ENCODE data around the gene DLX4.

The DLX4 gene

DNA sequence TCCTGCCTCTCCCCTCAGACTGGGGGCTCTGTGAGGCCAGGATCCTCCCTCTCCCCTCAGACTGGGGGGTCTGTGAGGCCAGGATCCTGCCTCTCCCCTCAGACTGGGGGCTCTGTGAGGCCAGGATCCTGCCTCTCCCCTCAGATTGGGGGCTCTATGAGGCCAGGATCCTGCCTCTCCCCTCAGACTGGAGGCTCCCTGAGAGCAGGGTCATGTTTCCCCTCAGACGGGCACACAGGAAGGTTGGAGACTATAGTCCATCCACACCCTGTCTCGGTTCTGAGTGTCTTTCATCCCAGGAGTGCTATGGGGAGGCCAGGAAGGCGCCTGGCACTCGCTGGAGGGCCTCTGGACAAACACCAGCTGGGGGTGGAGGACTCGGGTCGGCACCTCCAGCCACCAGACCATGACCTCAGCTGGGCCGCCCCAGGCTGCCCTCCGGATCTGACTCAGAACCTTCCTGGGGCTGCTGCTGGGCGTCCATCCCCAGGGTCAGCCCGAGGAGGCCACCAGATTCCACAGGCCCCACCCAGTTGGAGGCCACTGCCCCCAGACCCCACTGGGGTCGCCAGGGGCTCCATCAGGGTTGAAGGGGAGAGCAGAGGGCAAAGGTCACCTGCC lies 21.9 kb upstream of the DLX4 start:
- no peak for DNase-seq (ENCODE audit: low read depth)

DNA sequence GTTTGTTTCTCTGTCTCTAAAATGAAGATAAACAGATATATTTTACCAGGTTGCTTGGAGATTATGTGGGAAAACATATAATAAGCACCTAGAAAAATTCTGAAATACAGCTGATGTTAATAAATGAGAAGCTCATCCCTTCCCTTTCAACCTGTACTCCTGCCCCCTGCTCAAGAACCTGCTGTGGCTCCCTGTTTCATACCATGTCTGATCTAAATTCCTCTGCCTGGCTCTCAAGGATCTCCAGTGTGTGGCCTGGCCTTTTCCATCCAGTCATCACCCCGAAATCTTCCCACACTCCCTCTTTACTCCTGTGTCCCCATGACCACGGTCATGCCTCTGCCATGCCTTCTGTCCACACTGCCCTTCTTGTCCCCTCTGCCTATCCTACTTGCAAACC lies 19.4 kb upstream of the DLX4 start:
- DNase-seq (ENCODE audit: low read depth) = no peak

DNA sequence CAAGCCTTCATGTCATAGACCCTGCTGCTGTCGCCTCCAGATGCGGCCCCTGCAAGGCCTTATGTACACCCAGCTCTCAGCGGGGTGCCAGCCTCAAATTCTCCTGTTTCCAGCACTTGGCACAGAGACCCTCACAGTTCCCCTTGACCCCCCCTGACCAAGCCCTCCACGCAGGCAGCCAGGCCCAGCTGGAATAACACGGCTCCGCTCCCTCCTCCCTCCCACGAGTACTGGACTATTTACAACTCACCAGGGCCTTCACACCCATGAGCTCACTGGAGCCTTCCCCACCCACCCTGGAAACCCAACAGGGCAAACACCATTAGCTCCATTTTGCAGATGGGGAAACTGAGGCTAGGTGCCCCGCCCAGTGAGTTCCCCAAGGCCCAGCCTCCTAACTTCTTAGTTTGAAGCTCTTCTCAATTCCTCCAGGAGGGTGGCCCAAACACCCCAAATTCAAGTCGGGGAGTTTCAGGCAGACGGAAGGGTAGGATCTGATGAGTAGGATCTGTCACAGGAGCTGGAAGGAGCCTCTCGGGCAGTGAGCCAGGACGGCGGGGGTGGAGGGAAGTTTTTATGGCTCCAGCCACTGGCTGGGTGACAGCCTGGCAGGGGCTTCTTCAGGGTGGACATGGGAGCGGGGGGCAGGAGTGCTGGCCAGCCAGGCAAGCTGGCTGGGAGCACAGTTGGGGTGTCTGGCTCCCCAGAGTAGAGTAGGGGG lies 17.5 kb upstream of the DLX4 start:
- DNase-seq (ENCODE audit: low read depth) = no peak

DNA sequence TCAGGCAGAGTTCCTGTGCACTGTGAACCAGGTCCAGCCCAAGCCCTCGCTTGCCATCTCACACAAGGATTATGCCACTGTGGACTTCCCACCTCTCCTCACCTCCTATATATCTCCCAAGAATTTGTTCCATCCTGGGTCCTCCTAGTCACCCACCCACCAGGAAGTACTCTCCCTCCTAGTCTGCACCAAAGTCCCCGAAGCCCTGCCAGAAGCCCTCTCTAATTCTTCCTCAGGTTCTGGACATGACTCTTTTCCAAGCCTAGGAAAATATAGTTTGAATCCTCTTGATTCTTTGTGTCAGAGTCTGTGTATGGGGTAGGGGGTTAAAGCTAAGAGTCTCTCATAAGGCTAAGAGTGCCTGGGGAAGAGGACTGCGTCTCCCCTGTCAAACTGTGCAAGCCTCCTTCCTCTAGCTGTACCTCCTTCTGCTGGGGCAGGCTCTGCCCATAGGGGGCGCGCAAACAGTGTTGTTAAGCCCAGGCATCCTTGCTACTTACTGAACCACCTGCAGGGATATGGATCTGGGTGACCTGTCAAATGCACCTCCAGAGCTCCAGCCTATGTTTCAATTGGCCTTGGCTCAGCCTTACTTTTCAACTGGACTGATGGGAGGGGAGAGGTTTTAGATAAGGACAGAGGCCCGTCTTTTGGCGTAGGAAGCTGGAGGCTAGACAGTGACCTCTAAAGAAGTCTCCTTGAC lies 16.6 kb upstream of the DLX4 start:
- peak; percentile 52 for DNase-seq (ENCODE audit: low read depth)

DNA sequence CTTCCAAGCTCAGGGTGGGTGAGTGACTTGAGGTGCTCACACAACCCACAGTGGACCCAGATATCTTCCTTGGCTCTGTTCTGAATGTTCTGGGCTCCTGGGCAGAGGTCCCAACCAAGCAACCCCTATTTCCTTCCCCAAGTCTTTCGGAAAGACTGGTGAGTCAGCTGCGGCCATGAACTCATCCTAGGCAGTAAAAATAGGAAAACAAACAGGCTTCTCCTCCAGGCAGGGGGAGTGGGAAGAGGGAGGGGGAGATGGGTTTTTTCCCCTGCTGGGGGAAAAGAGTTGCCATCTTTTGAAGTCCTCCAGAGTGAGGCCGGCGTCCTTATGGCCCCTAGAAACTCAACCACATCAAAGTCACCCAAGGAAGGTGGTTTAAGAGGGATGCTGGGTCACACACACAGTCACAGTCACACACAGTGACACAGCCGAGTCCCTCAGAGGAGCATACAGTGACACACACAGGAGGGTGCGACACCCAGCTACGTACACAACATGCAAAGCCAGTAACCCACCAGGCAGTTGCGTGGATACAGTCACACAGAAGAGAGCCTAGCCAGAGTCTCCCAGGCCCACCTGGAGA lies 16.0 kb upstream of the DLX4 start:
- DNase-seq (ENCODE audit: low read depth) = no peak

DNA sequence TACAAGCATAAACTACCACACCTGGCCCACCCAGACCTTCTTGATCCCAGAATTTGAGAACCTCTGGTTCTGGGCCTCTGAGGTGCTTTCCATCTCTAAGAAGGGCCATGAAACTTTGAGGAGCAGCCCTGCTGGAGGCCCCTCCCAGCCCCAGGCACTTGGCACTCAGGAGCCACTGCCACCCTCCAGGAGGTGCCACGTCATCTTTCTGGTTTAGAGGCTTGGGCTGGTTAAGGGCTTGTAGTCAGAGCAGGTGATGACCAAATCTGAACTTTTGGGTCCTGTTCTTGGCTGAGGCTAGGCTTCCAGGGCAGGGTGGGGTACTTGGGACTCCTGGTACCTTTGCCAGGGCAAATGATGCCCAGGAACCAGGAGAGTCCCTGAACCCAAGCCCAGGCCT lies 13.8 kb upstream of the DLX4 start:
- DNase-seq (ENCODE audit: low read depth) = no peak

DNA sequence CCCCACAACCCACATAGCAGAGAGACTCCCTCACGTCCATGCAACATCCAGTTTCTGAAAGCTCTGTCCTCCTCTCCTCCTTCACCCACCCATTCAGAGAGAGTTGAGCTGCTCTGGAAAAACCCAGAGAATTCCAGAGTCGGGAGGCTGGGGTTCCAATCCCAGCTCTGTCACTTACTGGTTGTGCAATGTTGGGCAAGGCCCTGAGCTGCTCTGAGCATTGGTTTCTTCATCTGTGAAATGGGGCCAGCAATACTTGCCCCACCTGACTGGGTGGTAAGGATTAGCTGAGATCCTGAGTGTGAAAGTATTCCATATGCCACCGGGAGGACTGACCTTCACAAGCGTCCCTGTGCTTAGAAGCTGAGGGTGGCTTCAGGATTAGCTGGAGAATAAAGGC lies 12.2 kb upstream of the DLX4 start:
- no peak for DNase-seq (ENCODE audit: low read depth)

DNA sequence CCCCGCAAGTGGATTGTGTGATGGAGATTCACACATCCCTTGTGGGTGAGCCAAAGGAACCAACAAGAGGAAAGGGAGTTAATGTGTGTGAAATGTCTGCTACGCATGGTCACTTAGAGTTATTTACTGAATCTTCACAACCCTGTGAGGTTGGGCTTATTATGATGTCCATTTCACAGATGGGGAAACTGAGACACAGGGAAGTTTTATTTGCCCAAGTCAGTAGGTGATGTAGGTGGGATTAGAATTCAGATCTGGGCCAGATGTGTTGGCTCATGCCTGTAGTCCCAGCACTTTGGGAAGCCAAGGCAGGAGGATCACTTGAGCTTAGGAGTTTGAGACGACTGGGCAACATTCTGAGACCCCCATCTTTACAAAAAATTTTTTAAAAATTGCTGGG lies 11.6 kb upstream of the DLX4 start:
- no peak for DNase-seq (ENCODE audit: low read depth)

DNA sequence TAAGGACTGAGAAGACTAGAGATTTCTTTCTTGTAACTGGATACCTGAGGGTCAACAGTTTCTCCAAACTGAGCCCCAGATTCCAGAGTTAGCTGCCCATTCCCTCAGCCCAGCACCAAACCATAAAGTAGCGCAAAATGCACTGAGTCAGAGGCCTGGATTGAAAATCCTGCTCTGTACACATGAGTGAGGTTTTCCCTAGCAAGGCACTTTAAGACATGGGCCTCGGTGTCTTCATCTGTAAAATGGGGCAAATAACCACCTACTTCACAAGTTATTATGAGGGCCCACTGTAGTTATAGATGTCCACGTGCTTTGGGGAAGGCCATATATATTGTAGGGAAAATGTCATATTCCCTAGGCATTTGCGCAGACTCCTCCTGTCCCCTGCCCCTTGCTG lies 10.3 kb upstream of the DLX4 start:
- DNase-seq (ENCODE audit: low read depth) = no peak

DNA sequence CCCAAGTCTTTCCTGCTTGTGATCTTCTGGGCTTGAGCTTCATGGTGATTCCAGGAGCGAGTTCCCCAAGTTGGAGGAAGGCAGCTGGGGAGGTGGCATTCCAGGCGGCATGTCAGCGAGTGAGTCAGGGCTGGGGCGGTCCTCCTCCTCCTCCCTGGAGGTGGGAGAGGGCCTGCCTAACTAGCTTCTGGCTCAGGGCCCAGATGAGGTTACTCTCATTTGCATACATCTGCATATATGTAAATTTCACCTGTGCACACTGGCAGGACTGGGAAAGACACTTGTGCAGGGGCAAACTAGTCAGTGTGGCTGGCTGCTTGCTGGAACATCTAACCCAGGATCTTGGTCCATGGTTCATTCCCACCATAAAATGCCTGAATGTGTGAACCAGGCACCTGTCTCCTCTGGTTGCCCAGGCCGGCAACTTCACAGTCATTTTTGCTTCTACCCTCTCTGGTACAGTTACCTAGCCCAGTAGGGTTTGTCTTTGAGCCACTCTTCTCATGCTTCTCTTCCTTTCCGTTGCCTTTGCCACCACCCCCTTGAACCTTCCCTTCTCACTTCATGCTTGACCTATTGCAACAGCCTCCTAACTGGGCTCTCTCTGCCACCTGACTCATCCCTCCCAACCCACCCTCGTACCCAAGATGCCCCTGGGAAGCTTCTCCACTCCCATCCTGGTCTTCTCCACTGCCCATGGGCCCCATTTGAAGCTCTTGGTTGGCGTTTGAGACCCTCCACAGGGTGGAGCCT lies 9.6 kb upstream of the DLX4 start:
- no peak for DNase-seq (ENCODE audit: low read depth)

DNA sequence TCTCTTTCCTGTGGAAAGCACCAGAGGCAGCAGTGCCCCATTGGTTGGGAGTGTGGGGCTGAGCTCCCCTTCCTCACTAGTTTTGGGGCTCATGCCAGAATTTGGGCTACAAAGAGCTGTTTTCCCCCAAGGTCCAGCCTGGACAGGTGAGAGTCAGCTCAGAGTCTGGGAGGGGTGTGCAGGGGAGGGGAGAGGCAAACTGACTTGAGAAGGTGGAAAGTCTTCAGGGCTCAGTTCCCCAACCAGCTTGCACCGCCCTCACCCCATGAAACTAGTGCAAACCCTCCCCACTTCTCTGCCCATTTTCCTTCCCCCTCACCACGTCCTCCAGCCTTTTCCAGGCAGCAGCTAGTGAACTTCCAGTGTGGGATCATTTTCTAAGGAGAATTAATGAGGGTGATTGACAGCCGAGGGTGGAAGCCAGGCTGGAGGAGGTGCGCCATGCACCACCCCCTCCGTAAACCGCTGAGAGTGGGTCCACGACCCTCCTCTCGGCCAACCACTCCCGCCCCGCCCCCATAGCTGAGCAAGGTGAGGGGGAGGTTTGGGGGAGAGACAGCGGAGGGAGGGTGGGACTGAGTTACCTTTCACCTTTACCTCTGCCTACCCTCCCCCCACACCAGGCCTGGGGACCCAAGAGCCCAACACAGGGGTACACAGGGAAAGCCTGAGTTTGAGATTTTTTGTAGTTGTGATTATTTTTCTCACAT lies 6.2 kb upstream of the DLX4 start:
- DNase-seq (ENCODE audit: low read depth) = no peak

DNA sequence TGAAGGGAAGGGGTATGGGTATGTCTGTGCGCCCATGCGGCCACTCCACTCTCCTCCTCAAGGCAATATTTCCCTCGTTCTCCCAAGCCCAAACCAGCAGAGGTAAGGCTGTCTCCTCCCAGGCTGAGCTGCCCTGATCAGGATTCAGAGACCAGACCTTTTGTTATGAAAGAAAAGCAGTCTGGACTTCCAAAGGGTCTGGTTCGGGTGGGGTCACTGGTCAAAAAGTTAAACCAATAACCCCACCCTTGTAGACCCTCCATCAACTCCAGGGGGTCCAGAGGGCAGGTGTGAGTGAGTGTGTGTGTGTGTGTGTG lies 5.7 kb upstream of the DLX4 start:
- DNase-seq (ENCODE audit: low read depth) = no peak

DNA sequence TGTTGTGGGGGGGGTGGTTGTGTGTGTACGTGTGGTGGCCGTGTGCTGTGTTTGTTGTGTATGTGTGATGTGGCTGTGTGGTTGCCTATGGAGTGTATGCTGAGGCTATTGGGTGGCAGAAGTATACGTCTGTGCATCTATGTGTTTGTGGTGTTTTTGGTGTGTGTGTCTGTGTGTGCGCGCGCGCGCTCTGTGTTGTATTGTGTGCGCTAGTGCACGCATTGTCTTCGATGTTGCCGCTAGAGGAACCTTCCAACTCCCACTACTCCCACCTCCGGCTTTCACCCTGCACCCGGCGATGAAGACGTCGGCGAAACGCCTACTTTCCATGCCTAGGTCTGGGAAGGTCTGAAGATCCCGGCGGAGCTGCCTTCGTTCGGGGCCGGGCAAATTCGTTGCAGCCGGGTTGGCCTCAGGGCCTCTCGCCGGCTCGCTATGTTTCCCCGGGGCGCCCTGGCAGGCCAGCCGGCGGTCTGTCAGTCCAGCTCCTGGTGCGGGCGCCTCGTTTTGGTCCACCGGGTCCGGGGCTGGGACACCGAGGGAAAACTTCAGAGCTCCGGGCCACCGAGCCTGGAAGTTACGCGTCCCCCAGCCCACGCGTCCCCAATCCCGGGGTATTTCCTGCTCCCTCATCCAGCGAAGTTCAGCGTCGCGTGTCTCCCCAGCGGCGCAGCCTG lies 5.2 kb upstream of the DLX4 start:
- no peak for DNase-seq (ENCODE audit: low read depth)

DNA sequence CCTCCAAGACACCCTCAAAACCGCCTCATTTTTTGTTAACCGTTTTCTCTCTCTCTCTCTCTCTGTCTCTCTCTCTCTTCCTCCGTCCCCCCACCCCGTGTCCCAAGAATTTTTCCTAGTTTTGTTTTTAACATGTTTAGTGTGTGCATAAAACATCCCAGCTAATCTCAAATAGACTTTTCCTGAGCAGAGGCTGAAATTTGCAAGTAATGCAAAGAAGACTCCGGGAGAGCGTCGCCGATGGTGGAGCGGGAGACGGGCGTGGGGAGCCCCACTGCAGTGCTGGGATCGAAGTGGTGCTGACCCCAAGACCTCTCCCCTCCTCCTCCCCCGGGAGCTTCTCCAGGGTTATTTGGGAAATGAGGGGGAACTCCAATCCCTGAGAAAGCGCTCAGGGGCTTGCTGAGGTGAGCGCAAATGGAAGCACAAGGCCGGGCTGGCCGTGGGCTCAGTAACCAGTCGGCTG lies 4.7 kb upstream of the DLX4 start:
- DNase-seq (ENCODE audit: low read depth) = no peak

DNA sequence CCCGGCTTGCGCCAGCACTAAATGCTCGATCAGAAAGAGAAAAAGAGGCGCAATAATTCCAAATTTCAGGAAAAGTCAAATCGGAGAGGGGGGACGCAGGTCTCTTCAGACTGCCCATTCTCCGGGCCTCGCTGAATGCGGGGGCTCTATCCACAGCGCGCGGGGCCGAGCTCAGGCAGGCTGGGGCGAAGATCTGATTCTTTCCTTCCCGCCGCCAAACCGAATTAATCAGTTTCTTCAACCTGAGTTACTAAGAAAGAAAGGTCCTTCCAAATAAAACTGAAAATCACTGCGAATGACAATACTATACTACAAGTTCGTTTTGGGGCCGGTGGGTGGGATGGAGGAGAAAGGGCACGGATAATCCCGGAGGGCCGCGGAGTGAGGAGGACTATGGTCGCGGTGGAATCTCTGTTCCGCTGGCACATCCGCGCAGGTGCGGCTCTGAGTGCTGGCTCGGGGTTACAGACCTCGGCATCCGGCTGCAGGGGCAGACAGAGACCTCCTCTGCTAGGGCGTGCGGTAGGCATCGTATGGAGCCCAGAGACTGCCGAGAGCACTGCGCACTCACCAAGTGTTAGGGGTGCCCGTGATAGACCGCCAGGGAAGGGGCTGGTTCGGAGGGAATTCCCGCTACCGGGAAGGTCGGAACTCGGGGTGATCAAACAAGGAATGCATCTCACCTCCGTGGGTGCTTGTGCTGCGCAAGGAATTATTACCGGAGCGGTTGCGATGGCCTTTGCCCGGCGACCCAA lies 4.0 kb upstream of the DLX4 start:
- DNase-seq (ENCODE audit: low read depth) = no peak

DNA sequence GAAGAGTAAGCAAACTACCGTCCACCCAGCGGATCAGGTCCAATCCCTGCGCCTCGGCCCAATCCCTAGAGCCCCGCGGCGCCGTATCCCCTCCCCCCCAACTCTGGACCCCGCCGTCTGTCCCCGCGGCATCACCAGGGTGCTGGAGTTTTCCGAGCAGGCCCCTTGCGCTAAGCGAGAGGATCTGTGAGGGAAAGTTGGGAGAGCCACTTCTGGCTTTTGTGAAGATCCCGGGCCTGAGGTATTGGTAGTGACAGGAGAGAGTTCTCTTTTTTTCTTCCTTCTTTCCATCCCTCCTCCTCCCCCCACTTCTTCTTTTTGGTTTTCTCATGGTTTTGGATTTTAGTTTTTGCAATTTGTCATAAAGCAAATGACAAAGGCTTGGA lies 3.5 kb upstream of the DLX4 start:
- no peak for DNase-seq (ENCODE audit: low read depth)

DNA sequence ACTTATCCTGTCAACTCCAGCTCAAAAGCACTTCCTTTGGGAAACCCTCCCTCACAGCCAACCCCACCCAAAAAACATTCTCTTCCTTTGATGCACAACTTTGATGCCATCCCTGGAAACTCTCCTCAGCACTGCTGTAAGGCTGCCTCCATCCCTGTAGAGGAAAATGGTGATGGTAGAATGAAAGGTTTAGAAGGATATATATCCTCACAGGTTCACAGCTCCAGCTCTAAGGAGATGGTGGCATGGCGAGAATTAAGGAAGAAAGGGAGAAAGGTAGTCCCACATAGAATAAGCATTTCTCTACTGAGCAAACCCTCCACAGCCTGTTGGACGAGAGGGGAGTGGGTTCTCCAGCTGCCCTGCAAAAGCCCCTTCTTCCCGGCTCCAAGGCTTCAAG lies 2.2 kb upstream of the DLX4 start:
- DNase-seq (ENCODE audit: low read depth) = no peak

DNA sequence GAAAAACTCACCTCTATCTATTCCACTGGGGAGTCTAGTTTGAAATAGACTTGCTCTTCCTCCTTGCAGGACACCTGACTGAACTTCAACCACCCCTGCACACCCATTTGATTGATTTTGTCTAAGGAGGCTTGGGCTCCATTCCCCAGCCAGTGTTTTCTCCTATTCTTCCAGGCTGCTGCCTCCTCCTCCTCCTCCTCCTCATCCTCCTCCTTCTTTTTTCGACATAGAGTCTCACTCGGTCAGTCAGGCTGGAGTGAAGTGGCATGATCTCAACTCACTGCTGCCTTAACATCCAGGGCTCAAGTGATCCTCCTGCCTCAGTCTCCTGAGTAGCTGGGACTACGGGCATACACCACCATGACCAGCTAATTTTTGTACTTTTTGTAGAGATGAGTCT lies 1.8 kb upstream of the DLX4 start:
- no peak for DNase-seq (ENCODE audit: low read depth)

DNA sequence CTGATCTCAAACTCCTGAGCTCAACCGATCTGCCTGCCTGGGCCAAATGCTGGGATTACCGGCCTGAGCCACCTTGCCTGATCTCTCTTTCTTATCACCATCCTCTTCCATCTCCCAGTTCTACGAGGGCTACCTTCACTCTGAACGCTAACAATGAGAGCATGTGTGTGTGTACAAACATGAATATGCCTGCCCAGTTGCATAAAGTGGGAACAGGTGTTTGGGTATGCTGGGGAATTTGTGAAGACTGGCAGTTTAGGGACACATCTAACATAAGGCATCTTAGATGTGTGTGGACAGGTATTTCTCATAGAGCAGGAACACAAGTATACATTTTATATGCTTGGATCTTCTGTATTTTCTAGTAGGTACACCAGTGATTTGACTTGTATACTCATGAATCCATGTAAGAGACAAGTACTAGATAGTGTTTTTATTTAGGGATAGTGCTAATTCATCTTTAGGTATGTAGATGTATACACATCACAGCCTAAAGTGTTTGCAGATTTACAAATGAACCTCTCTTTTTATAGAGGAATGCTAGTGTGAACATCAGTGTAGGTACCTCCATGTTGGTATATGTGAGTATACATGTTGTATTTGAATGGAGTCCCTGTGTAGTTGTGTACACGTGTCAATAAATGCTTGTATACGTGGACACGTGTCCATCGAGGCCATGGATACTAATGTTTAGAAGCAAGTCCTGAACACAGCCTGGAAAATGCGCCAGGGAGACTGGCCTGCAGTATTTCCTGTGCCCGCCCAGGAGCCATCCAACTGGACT lies 1.2 kb upstream of the DLX4 start:
- DNase-seq (ENCODE audit: low read depth) = no peak
